ENCODE data around the gene ZNF804B.

The ZNF804B gene

DNA sequence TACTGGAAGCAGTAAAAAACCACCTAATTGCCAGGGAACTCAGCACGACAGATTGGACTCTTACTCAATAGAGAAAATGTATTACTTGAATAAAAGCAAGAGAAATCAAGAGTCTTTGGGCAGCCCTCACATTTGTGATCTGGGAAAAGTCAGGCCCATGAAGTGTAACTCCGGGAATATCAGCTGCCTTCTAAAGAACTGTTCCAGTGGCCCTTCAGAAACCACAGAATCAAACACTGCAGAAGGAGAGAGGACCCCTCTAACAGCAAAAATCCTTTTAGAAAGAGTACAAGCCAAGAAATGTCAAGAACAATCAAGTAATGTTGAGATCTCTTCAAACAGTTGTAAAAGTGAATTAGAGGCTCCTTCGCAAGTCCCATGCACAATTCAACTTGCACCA, 576.0 kb downstream of the ZNF804B start:
- Histone ChIP-seq H3K4me2 (ENCODE audit: low read depth, low read length, poor library complexity, severe bottlenecking) (no peak overlapping the region), H3K9me2 (replicated peaks; ENCODE audit: low read depth, low read length) (no peaks in the 10 kb centered on the region), H3K9me3 (ENCODE audit: insufficient read depth, low read depth, low read length) (no peaks in the 10 kb centered on the region), H3K4me1 (ENCODE audit: insufficient read depth, low read length, poor library complexity, severe bottlenecking) (no peaks in the 10 kb centered on the region), H3K9ac (ENCODE audit: low read depth, low read length, poor library complexity, severe bottlenecking) (no peak overlapping the region), H4K20me1 (ENCODE audit: insufficient read depth, low read length, poor library complexity, severe bottlenecking) (no peaks in the 10 kb centered on the region), H3K36me3 (ENCODE audit: insufficient read depth, low read length) (no peaks in the 10 kb centered on the region), H2AFZ (ENCODE audit: low read length) (no peak overlapping the region), H3F3A (ENCODE audit: low read depth) (no peaks in the 10 kb centered on the region), H3K79me2 (ENCODE audit: insufficient read depth, low read length) (no peaks in the 10 kb centered on the region), H3K27me3 (ENCODE audit: insufficient read depth, low read length, poor library complexity, severe bottlenecking) (no peaks in the 10 kb centered on the region), H3K4me3 (ENCODE audit: low read length, poor library complexity, severe bottlenecking) (no peak overlapping the region)
- TF ChIP-seq, protein P1, sequence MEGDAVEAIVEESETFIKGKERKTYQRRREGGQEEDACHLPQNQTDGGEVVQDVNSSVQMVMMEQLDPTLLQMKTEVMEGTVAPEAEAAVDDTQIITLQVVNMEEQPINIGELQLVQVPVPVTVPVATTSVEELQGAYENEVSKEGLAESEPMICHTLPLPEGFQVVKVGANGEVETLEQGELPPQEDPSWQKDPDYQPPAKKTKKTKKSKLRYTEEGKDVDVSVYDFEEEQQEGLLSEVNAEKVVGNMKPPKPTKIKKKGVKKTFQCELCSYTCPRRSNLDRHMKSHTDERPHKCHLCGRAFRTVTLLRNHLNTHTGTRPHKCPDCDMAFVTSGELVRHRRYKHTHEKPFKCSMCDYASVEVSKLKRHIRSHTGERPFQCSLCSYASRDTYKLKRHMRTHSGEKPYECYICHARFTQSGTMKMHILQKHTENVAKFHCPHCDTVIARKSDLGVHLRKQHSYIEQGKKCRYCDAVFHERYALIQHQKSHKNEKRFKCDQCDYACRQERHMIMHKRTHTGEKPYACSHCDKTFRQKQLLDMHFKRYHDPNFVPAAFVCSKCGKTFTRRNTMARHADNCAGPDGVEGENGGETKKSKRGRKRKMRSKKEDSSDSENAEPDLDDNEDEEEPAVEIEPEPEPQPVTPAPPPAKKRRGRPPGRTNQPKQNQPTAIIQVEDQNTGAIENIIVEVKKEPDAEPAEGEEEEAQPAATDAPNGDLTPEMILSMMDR (conservative IDR thresholded peaks at IDR 0.05; ENCODE audit: low read length): no peak
- TF ChIP-seq EZH2phosphoT487 (IDR thresholded peaks at IDR 0.05; ENCODE audit: borderline replicate concordance): no peak

DNA sequence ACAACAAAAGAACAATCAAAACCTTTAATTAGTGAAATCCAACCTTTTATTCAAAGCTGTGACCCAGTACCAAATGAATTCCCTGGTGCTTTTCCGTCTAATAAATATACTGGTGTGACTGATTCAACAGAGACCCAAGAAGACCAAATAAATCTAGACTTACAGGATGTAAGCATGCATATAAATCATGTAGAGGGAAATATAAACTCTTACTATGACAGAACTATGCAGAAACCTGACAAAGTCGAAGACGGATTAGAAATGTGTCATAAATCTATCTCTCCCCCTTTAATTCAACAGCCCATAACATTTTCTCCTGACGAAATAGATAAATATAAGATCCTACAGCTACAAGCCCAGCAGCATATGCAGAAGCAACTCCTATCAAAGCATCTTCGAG, 576.6 kb downstream of the ZNF804B start:
- no peaks in the 10 kb centered on the region for H3K4me1 ChIP-seq (ENCODE audit: insufficient read depth, low read length, poor library complexity, severe bottlenecking)
- H3K36me3 ChIP-seq (ENCODE audit: insufficient read depth, low read length): no peaks in the 10 kb centered on the region
- TF ChIP-seq EZH2phosphoT487 (IDR thresholded peaks at IDR 0.05; ENCODE audit: borderline replicate concordance): no peak
- TF ChIP-seq, protein P1 (conservative IDR thresholded peaks at IDR 0.05; ENCODE audit: low read length): no peak
- H3K4me2 ChIP-seq (ENCODE audit: low read depth, low read length, poor library complexity, severe bottlenecking): no peak overlapping the region
- no peaks in the 10 kb centered on the region for H3K79me2 ChIP-seq (ENCODE audit: insufficient read depth, low read length)
- no peaks in the 10 kb centered on the region for H3K9me3 ChIP-seq (ENCODE audit: insufficient read depth, low read depth, low read length)
- H3K9me2 ChIP-seq (replicated peaks; ENCODE audit: low read depth, low read length): no peaks in the 10 kb centered on the region
- no peaks in the 10 kb centered on the region for H4K20me1 ChIP-seq (ENCODE audit: insufficient read depth, low read length, poor library complexity, severe bottlenecking)
- no peaks in the 10 kb centered on the region for H3F3A ChIP-seq (ENCODE audit: low read depth)
- no peak overlapping the region for H3K9ac ChIP-seq (ENCODE audit: low read depth, low read length, poor library complexity, severe bottlenecking)
- no peak overlapping the region for H3K4me3 ChIP-seq (ENCODE audit: low read length, poor library complexity, severe bottlenecking)
- no peak overlapping the region for H2AFZ ChIP-seq (ENCODE audit: low read length)
- H3K27me3 ChIP-seq (ENCODE audit: insufficient read depth, low read length, poor library complexity, severe bottlenecking): no peaks in the 10 kb centered on the region

DNA sequence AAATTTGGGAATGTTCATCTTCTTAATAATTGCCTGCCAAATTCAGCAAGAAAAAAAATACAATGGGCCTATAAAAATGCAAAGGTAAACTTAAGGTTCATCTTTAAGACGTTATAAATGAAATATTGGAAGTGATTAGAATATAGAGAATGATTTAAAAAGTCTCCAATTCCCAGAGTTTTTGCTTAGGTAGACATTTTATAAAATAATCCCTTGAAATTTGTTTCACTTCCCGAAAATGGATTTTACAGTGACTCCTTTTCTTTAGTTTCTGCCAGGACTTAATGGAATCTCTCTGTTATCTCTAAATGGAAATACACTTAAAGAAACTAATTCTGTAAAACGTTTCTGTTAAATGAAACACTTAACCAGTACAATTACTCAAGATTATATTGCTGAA, 580.2 kb downstream of the ZNF804B start:
- no peaks in the 10 kb centered on the region for H3K27me3 ChIP-seq (ENCODE audit: insufficient read depth, low read length, poor library complexity, severe bottlenecking)
- H3F3A ChIP-seq (ENCODE audit: low read depth): no peaks in the 10 kb centered on the region

DNA sequence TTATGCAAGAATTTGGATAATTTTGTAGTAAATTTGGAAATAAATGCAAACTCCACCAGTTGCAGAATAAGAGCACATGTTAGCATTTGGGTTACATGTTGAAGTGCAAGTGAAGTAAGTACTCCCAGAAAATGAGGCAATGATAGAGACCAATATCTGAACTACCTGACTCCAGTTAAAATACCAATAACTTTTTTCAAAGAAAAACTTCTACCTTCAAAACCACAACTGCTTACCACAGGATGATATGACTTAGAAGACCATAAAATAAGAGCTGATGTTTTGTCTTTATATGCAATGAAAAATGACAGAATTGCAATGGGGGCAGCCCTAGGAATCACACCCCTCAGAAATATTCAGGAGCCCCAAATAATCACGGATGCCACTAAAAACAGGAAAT, 597.6 kb downstream of the ZNF804B start:
- no peaks in the 10 kb centered on the region for H3F3A ChIP-seq (ENCODE audit: low read depth)
- H4K20me1 ChIP-seq (ENCODE audit: insufficient read depth, low read length, poor library complexity, severe bottlenecking): no peaks in the 10 kb centered on the region
- H3K9ac ChIP-seq (ENCODE audit: low read depth, low read length, poor library complexity, severe bottlenecking): no peak overlapping the region
- no peak overlapping the region for H2AFZ ChIP-seq (ENCODE audit: low read length)
- no peaks in the 10 kb centered on the region for H3K79me2 ChIP-seq (ENCODE audit: insufficient read depth, low read length)
- H3K36me3 ChIP-seq (ENCODE audit: insufficient read depth, low read length): no peaks in the 10 kb centered on the region
- H3K4me3 ChIP-seq (ENCODE audit: low read length, poor library complexity, severe bottlenecking): no peak overlapping the region
- H3K27me3 ChIP-seq (ENCODE audit: insufficient read depth, low read length, poor library complexity, severe bottlenecking): no peaks in the 10 kb centered on the region
- no peaks in the 10 kb centered on the region for H3K9me3 ChIP-seq (ENCODE audit: insufficient read depth, low read depth, low read length)
- no peak overlapping the region for H3K4me2 ChIP-seq (ENCODE audit: low read depth, low read length, poor library complexity, severe bottlenecking)
- H3K4me1 ChIP-seq (ENCODE audit: insufficient read depth, low read length, poor library complexity, severe bottlenecking): no peaks in the 10 kb centered on the region
- H3K9me2 ChIP-seq (replicated peaks; ENCODE audit: low read depth, low read length): no peaks in the 10 kb centered on the region
- no peak for TF ChIP-seq EZH2phosphoT487 (IDR thresholded peaks at IDR 0.05; ENCODE audit: borderline replicate concordance)
- TF ChIP-seq, protein P1 (conservative IDR thresholded peaks at IDR 0.05; ENCODE audit: low read length): no peak

More for the DNA sequence above, 580.2 kb downstream of the ZNF804B start:
- no peak overlapping the region for H3K9ac ChIP-seq (ENCODE audit: low read depth, low read length, poor library complexity, severe bottlenecking)
- H3K36me3 ChIP-seq (ENCODE audit: insufficient read depth, low read length): no peaks in the 10 kb centered on the region
- no peak for TF ChIP-seq EZH2phosphoT487 (IDR thresholded peaks at IDR 0.05; ENCODE audit: borderline replicate concordance)
- no peaks in the 10 kb centered on the region for H3K9me2 ChIP-seq (replicated peaks; ENCODE audit: low read depth, low read length)
- no peak overlapping the region for H2AFZ ChIP-seq (ENCODE audit: low read length)
- H3K4me3 ChIP-seq (ENCODE audit: low read length, poor library complexity, severe bottlenecking): no peak overlapping the region
- H3K79me2 ChIP-seq (ENCODE audit: insufficient read depth, low read length): no peaks in the 10 kb centered on the region
- no peaks in the 10 kb centered on the region for H3K4me1 ChIP-seq (ENCODE audit: insufficient read depth, low read length, poor library complexity, severe bottlenecking)
- no peaks in the 10 kb centered on the region for H3K9me3 ChIP-seq (ENCODE audit: insufficient read depth, low read depth, low read length)
- H4K20me1 ChIP-seq (ENCODE audit: insufficient read depth, low read length, poor library complexity, severe bottlenecking): no peaks in the 10 kb centered on the region
- no peak overlapping the region for H3K4me2 ChIP-seq (ENCODE audit: low read depth, low read length, poor library complexity, severe bottlenecking)

All from Loucy (cell line).